Measurements from ENCODE around the gene CACNA1I. TPM values are rescaled to one million over a fixed set of nuclear protein-coding genes. Genes with fewer than 3 reads are reported as not detected.

CACNA1I gene
- total and polyA plus RNA-seq, 2 experiments from 2014 or later: 0.17 to 0.21 TPM

GRCh38 chr22:39718921-39719475, 148.4 kb downstream of the CACNA1I start:
- 93% methylated on average over 8 of the region's 8 CpGs for WGBS (ENCODE audit: low lambda C conversion rate, missing lambda C conversion rate)
- no peak for DNase-seq (ENCODE audit: low spot score)
- Histone ChIP-seq H3K36me3 (replicated peaks; ENCODE audit: insufficient read depth, low read depth) (no peaks in the 10 kb centered on the region), H3K4me1 (ENCODE audit: insufficient read depth) (peaks cover 4% of the 10 kb centered on the region), H2AFZ (no peak overlapping the region), H3K9me2 (replicated peaks; ENCODE audit: insufficient read depth) (no peaks in the 10 kb centered on the region), H3K27me3 (no peaks in the 10 kb centered on the region), H3K4me2 (no peak overlapping the region), H3K4me3 (no peak overlapping the region), H3K9me3 (ENCODE audit: low read depth) (no peaks in the 10 kb centered on the region), H4K20me1 (ENCODE audit: insufficient read depth, poor library complexity, severe bottlenecking) (no peaks in the 10 kb centered on the region), H3K27ac (no peak overlapping the region), H3K79me2 (no peaks in the 10 kb centered on the region)
- TF ChIP-seq CTCF (IDR thresholded peaks at IDR 0.05; ENCODE audit: poor library complexity): no peak
- no peak for TF ChIP-seq EZH2 (IDR thresholded peaks at IDR 0.05; ENCODE audit: borderline replicate concordance)
- no peak for TF ChIP-seq EZH2phosphoT487 (IDR thresholded peaks at IDR 0.05; ENCODE audit: low read depth, severe bottlenecking, unreplicated experiment)

- Histone ChIP-seq H3K9me3 (ENCODE audit: low read depth) (no peaks in the 10 kb centered on the region), H3K36me3 (replicated peaks; ENCODE audit: insufficient read depth, low read depth) (no peaks in the 10 kb centered on the region), H3K4me2 (no peak overlapping the region), H3K27ac (no peak overlapping the region), H3K4me1 (ENCODE audit: insufficient read depth) (peaks cover 7% of the 10 kb centered on the region), H4K20me1 (ENCODE audit: insufficient read depth, poor library complexity, severe bottlenecking) (no peaks in the 10 kb centered on the region), H3K27me3 (no peaks in the 10 kb centered on the region), H3K9me2 (replicated peaks; ENCODE audit: insufficient read depth) (no peaks in the 10 kb centered on the region), H3K79me2 (no peaks in the 10 kb centered on the region), H2AFZ (no peak overlapping the region), H3K4me3 (no peak overlapping the region)
- TF ChIP-seq EZH2 (IDR thresholded peaks at IDR 0.05; ENCODE audit: borderline replicate concordance) (no peak), CTCF (IDR thresholded peaks at IDR 0.05; ENCODE audit: poor library complexity) (no peak), EZH2phosphoT487 (IDR thresholded peaks at IDR 0.05; ENCODE audit: low read depth, severe bottlenecking, unreplicated experiment) (no peak)
- 71% methylated on average over 15 of the region's 15 CpGs for WGBS (ENCODE audit: low lambda C conversion rate, missing lambda C conversion rate)
- DNase-seq (ENCODE audit: low spot score): no peak
Observed at GRCh38 chr22:39719559-39720450, 149.3 kb downstream of the CACNA1I start.

- no peaks in the 10 kb centered on the region for H3K79me2 ChIP-seq
- no peak for DNase-seq (ENCODE audit: low spot score)
- H3K36me3 ChIP-seq (replicated peaks; ENCODE audit: insufficient read depth, low read depth): no peaks in the 10 kb centered on the region
- no peak overlapping the region for H2AFZ ChIP-seq
- 76% methylated on average over 9 of the region's 9 CpGs for WGBS (ENCODE audit: low lambda C conversion rate, missing lambda C conversion rate)
- no peak overlapping the region for H3K27ac ChIP-seq
- H3K27me3 ChIP-seq: no peaks in the 10 kb centered on the region
- no peak overlapping the region for H3K4me2 ChIP-seq
- H3K9me2 ChIP-seq (replicated peaks; ENCODE audit: insufficient read depth): no peaks in the 10 kb centered on the region
- no peaks in the 10 kb centered on the region for H4K20me1 ChIP-seq (ENCODE audit: insufficient read depth, poor library complexity, severe bottlenecking)
- H3K4me1 ChIP-seq (ENCODE audit: insufficient read depth): peaks cover 7% of the 10 kb centered on the region
- no peak overlapping the region for H3K4me3 ChIP-seq
- no peaks in the 10 kb centered on the region for H3K9me3 ChIP-seq (ENCODE audit: low read depth)
- TF ChIP-seq CTCF (IDR thresholded peaks at IDR 0.05; ENCODE audit: poor library complexity) (no peak), EZH2 (IDR thresholded peaks at IDR 0.05; ENCODE audit: borderline replicate concordance) (no peak), EZH2phosphoT487 (IDR thresholded peaks at IDR 0.05; ENCODE audit: low read depth, severe bottlenecking, unreplicated experiment) (no peak)
Observed at GRCh38 chr22:39721206-39722031, 150.9 kb downstream of the CACNA1I start.
